WTC11 (cell line): ENCODE results near the gene MIA2.

Source experiments
- CDX4 ChIP-seq: fragments of 250-450 bp; sonication (Bioruptor Pico); IDR thresholded peaks from 2 replicates; pipeline ENCODE4 v1.9.0; 2021; ENCODE audit warnings: moderate library complexity, mild to moderate bottlenecking, inconsistent platforms, borderline replicate concordance
- CTCF ChIP-seq: fragments of 200-600 bp; IDR thresholded peaks from 2 replicates; pipeline ENCODE4 v1.8.0; 2022; ENCODE audit warnings: antibody characterized with exemption
- RELA ChIP-seq: sonication (generic); formaldehyde crosslinking; IDR thresholded peaks from 2 replicates; pipeline ENCODE4 v1.8.1; 2022; ENCODE audit warnings: missing genetic modification reagents, mild to moderate bottlenecking, borderline replicate concordance

- TF ChIP-seq CTCF (no peak), CDX4 (CRISPR knock-in tag) (no peak), RELA (CRISPR knock-in tag) (no peak)
Observed at GRCh38 chr14:39276579-39277114, 42.9 kb downstream of the MIA2 start.
